H9 (cell line): ENCODE results near the gene WRAP53. TPM values are rescaled to one million over a fixed set of nuclear protein-coding genes. Genes with fewer than 3 reads are reported as not detected.

Experiments
- DNase-seq: peaks from one replicate; pipeline ENCODE4 v3.0.0-alpha.2; 2017
- H2AFZ ChIP-seq: one replicate; pipeline ENCODE4 v1.6.1; 2013; ENCODE audit warnings: mild to moderate bottlenecking, low read length, control low read depth, moderate library complexity
- H2AK5ac ChIP-seq: 2 replicates; pipeline ENCODE4 v1.6.1; 2013; ENCODE audit warnings: low read length, control low read depth, mixed read lengths; ENCODE audit not compliant: insufficient read length
- H2BK120ac ChIP-seq: one replicate; pipeline ENCODE4 v1.6.1; 2013; ENCODE audit warnings: low read depth, mild to moderate bottlenecking, low read length, control low read depth, inconsistent platforms; ENCODE audit not compliant: poor library complexity, severe bottlenecking
- H2BK12ac ChIP-seq: 2 replicates; pipeline ENCODE4 v1.6.1; 2013; ENCODE audit warnings: low read length, control low read depth, mixed read lengths, low read depth; ENCODE audit not compliant: insufficient read length
- H2BK15ac ChIP-seq: 2 replicates; pipeline ENCODE4 v1.6.1; 2013; ENCODE audit warnings: low read depth, low read length, control low read depth
- H2BK20ac ChIP-seq: one replicate; pipeline ENCODE4 v1.6.1; 2013; ENCODE audit warnings: low read depth, mild to moderate bottlenecking, low read length, control low read depth, inconsistent platforms; ENCODE audit not compliant: poor library complexity, severe bottlenecking
- H2BK5ac ChIP-seq: 2 replicates; pipeline ENCODE4 v1.6.1; 2013; ENCODE audit warnings: low read length, control low read depth, mixed read lengths; ENCODE audit not compliant: insufficient read length
- H3K14ac ChIP-seq: 2 replicates; pipeline ENCODE4 v1.6.1; 2013; ENCODE audit warnings: low read length, control low read depth; ENCODE audit not compliant: insufficient read depth
- H3K18ac ChIP-seq: 2 replicates; pipeline ENCODE4 v1.6.1; 2013; ENCODE audit warnings: low read depth, mild to moderate bottlenecking, mixed read lengths, low read length, control low read depth; ENCODE audit not compliant: insufficient read length
- H3K23ac ChIP-seq: 2 replicates; pipeline ENCODE4 v1.6.1; 2013; ENCODE audit warnings: low read length, control low read depth, mixed read lengths, low read depth; ENCODE audit not compliant: insufficient read length
- H3K23me2 ChIP-seq: 2 replicates; pipeline ENCODE4 v1.6.1; 2013; ENCODE audit warnings: low read depth, mild to moderate bottlenecking, mixed read lengths, low read length, control low read depth; ENCODE audit not compliant: insufficient read length, poor library complexity, severe bottlenecking
- H3K27ac ChIP-seq: 2 replicates; pipeline ENCODE4 v1.5.1; 2013; ENCODE audit warnings: low read length, control low read depth, mixed read lengths, low read depth; ENCODE audit not compliant: insufficient read length
- H3K27me3 ChIP-seq: 2 replicates; pipeline ENCODE4 v1.6.1; 2013; ENCODE audit warnings: low read length, control low read depth, inconsistent platforms; ENCODE audit not compliant: insufficient read depth
- H3K4ac ChIP-seq: 2 replicates; pipeline ENCODE4 v1.6.1; 2013; ENCODE audit warnings: low read depth, mild to moderate bottlenecking, control low read depth, inconsistent platforms, low read length, moderate library complexity
- H3K4me1 ChIP-seq: 2 replicates; pipeline ENCODE4 v1.6.1; 2013; ENCODE audit warnings: low read length, control low read depth, inconsistent platforms; ENCODE audit not compliant: insufficient read depth
- H3K4me2 ChIP-seq: 2 replicates; pipeline ENCODE4 v1.6.1; 2013; ENCODE audit warnings: low read length, control low read depth, mixed read lengths; ENCODE audit not compliant: insufficient read length, insufficient read depth
- H3K56ac ChIP-seq: 2 replicates; pipeline ENCODE4 v1.6.1; 2013; ENCODE audit warnings: low read depth, mild to moderate bottlenecking, mixed read lengths, low read length, control low read depth; ENCODE audit not compliant: insufficient read length
- H3K79me1 ChIP-seq: 2 replicates; pipeline ENCODE4 v1.6.1; 2013; ENCODE audit warnings: low read depth, mild to moderate bottlenecking, moderate library complexity, low read length, control low read depth, inconsistent platforms; ENCODE audit not compliant: insufficient read depth, poor library complexity, severe bottlenecking
- H3K79me2 ChIP-seq: 2 replicates; pipeline ENCODE4 v1.6.1; 2013; ENCODE audit warnings: low read length, control low read depth, inconsistent platforms; ENCODE audit not compliant: insufficient read depth
- H3K9ac ChIP-seq: 2 replicates; pipeline ENCODE4 v1.6.1; 2013; ENCODE audit warnings: low read length, control low read depth, mixed read lengths; ENCODE audit not compliant: insufficient read length; ENCODE audit errors: extremely low read depth
- H3K9me3 ChIP-seq: one replicate; pipeline ENCODE4 v1.6.1; 2013; ENCODE audit warnings: low read depth, low read length, inconsistent platforms; ENCODE audit not compliant: control insufficient read depth
- H3T11ph ChIP-seq: one replicate; pipeline ENCODE4 v1.6.1; 2013; ENCODE audit warnings: mild to moderate bottlenecking, low read length, control low read depth, inconsistent platforms
- H4K20me1 ChIP-seq: one replicate; pipeline ENCODE4 v1.6.1; 2013; ENCODE audit not compliant: control insufficient read depth, insufficient read length, insufficient read depth
- H4K5ac ChIP-seq: 2 replicates; pipeline ENCODE4 v1.6.1; 2013; ENCODE audit warnings: low read depth, mild to moderate bottlenecking, mixed read lengths, low read length, control low read depth; ENCODE audit not compliant: insufficient read length
- H4K8ac ChIP-seq: replicated peaks from 2 replicates; pipeline ENCODE4 v1.6.1; 2013; ENCODE audit warnings: low read length, control low read depth, mixed read lengths, low read depth; ENCODE audit not compliant: insufficient read length
- H4K91ac ChIP-seq: 2 replicates; pipeline ENCODE4 v1.6.1; 2013; ENCODE audit warnings: low read depth, mild to moderate bottlenecking, moderate library complexity, mixed read lengths, low read length, control low read depth; ENCODE audit not compliant: insufficient read length
- H3K27ac Mint-ChIP-seq, 3 experiments: 2 replicates in 2 of 3; 3 replicates in 1 of 3; pipeline ENCODE4 v1.8.0; 2020 to 2021; ENCODE audit warnings: mixed read lengths in 3 of 3, mild to moderate bottlenecking in 1 of 3, moderate library complexity in 1 of 3
- H3K27me3 Mint-ChIP-seq: 2 replicates; pipeline ENCODE4 v1.8.0; 2021; ENCODE audit warnings: low read depth, mild to moderate bottlenecking, moderate library complexity, mixed read lengths
- H3K36me3 Mint-ChIP-seq, 3 experiments: 2 replicates in 2 of 3; 3 replicates in 1 of 3; pipeline ENCODE4 v1.8.0; 2020 to 2021; ENCODE audit warnings: low read depth in 3 of 3, mixed read lengths in 3 of 3; ENCODE audit not compliant: insufficient read depth in 1 of 3
- H3K4me1 Mint-ChIP-seq, 2 experiments: 2 replicates each; pipeline ENCODE4 v1.8.0; 2020; ENCODE audit warnings: mixed read lengths in 2 of 2
- H3K4me3 Mint-ChIP-seq, 2 experiments: 2 replicates in 1 of 2; 3 replicates in 1 of 2; pipeline ENCODE4 v1.8.0; 2020 to 2021; ENCODE audit warnings: mild to moderate bottlenecking in 2 of 2, mixed read lengths in 2 of 2, moderate library complexity in 1 of 2
- H3K9me3 Mint-ChIP-seq, 2 experiments: 2 replicates in 1 of 2; 3 replicates in 1 of 2; pipeline ENCODE4 v1.8.0; 2020; ENCODE audit warnings: mild to moderate bottlenecking in 2 of 2, mixed read lengths in 2 of 2, moderate library complexity in 1 of 2
- WGBS: extraction: QIAGEN DNeasy Blood & Tissue Kit; methylation state at CpG from one replicate; pipeline ENCODE4 v1.1.7; 2013; ENCODE audit warnings: missing lambda C conversion rate, low lambda C conversion rate, mixed read lengths; ENCODE audit not compliant: insufficient read length; ENCODE audit errors: extremely low coverage; 5-methylcytosine and 5-hydroxymethylcytosine counted together
- total RNA-seq: library from RNA; stranded (reverse); gene quantifications from 2 replicates; pipeline ENCODE4 v1.2.1, GENCODE V29; 2021
- TF ChIP-seq, protein P1 (sequence below): fragments of 200-600 bp; sonication (generic); conservative IDR thresholded peaks from 3 replicates; pipeline ENCODE4 v1.8.0; 2021; ENCODE audit warnings: antibody characterized with exemption, mild to moderate bottlenecking

The WRAP53 gene
- total RNA-seq, 1 experiment from 2014 or later: 27.0 TPM

DNA sequence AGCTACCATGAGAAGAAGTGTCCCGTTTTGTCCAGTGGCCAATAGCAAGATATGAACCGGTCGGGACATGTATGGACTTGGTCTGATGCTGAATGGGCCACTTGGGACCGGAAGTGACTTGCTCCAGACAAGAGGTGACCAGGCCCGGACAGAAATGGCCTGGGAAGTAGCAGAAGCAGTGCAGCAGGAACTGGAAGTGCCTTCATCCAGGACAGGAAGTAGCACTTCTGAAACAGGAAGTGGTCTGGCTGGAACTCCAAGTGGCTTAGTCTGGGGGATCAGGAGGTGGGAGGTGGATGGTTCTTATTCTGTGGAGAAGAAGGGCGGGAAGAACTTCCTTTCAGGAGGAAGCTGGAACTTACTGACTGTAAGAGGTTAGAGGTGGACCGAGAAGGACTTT, 22.0 kb downstream of the WRAP53 start:
- Histone ChIP-seq H4K20me1 (no peaks in the 10 kb centered on the region), H3K14ac (no peak overlapping the region), H3K27ac (no peak overlapping the region), H3K79me2 (no peaks in the 10 kb centered on the region), H3K23me2 (peaks cover 8% of the 10 kb centered on the region), H3K9me3 (no peaks in the 10 kb centered on the region), H3K4me1 (peaks cover 3% of the 10 kb centered on the region), H3T11ph (no peak overlapping the region), H2BK120ac (no peak overlapping the region), H3K18ac (no peak overlapping the region), H2BK20ac (no peak overlapping the region), H2AFZ (no peak overlapping the region), H4K91ac (no peak overlapping the region), H2BK5ac (no peak overlapping the region), H3K56ac (no peak overlapping the region), H3K79me1 (no peaks in the 10 kb centered on the region), H3K4ac (no peak overlapping the region), H4K8ac (no peak overlapping the region), H2BK15ac (no peak overlapping the region), H3K23ac (no peak overlapping the region), H2AK5ac (no peak overlapping the region), H2BK12ac (no peak overlapping the region), H4K5ac (no peak overlapping the region), H3K27me3 (no peaks in the 10 kb centered on the region; the same call in 1 of the 2 replicates), H3K4me2 (no peak overlapping the region), H3K9ac (no peak overlapping the region)
- Mint-ChIP-seq H3K4me3 (no peak overlapping the region), H3K4me1 (peaks cover 33 to 50% of the 10 kb centered on the region in 2 experiments), H3K9me3 (no peaks in the 10 kb centered on the region), H3K27ac (no peak overlapping the region), H3K36me3 (peaks cover 0 to 7% (median 0%) of the 10 kb centered on the region in 3 experiments; a peak in 3 of 7 replicates), H3K27me3 (peaks cover 57% of the 10 kb centered on the region)
- TF ChIP-seq, protein P1, sequence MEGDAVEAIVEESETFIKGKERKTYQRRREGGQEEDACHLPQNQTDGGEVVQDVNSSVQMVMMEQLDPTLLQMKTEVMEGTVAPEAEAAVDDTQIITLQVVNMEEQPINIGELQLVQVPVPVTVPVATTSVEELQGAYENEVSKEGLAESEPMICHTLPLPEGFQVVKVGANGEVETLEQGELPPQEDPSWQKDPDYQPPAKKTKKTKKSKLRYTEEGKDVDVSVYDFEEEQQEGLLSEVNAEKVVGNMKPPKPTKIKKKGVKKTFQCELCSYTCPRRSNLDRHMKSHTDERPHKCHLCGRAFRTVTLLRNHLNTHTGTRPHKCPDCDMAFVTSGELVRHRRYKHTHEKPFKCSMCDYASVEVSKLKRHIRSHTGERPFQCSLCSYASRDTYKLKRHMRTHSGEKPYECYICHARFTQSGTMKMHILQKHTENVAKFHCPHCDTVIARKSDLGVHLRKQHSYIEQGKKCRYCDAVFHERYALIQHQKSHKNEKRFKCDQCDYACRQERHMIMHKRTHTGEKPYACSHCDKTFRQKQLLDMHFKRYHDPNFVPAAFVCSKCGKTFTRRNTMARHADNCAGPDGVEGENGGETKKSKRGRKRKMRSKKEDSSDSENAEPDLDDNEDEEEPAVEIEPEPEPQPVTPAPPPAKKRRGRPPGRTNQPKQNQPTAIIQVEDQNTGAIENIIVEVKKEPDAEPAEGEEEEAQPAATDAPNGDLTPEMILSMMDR: no peak
- DNase-seq: no peak
- WGBS: no CpG with 5 or more reads among the region's 7 CpGs
